Right ventricle myocardium inferior (tissue), 1 donor: Measurements from ENCODE around the gene TUBGCP5. TPM values are rescaled to one million over a fixed set of nuclear protein-coding genes. Genes with fewer than 3 reads are reported as not detected.
"Not testable (repeated sequence)": the region's sequence is repeated elsewhere in the genome, so short reads cannot be mapped to it uniquely, and the experiment has no call there.

Source experiments
- ATAC-seq: fragments of 200-7000 bp; cut with Tn5 transposase; one replicate; pipeline ENCODE4 v1.9.1; 2020; ENCODE audit warnings: mild to moderate bottlenecking, moderate library complexity
- DNase-seq: peaks from one replicate; pipeline ENCODE4 v3.0.0; 2021; ENCODE audit errors: missing footprints
- intact Hi-C: fragments of 100-400 bp; cut with DNase I; formaldehyde crosslinking; loops from one replicate; pipeline ENCODE4 v1.11.0; 2022
- total RNA-seq: library from RNA; stranded (reverse); fragmentation: NEBNext Ultra II Directional; extraction: Animal tissue kit (Norgen Biotek cat#: 25700); gene quantifications from one replicate; pipeline ENCODE4 v1.2.1, GENCODE V29; 2021
- donor health status: DM: no; HTN: yes; CAD: no; lungs with severe emphysema.

Gene TUBGCP5
- total RNA-seq, 1 donor from 2014 or later = 11.3 TPM

DNA sequence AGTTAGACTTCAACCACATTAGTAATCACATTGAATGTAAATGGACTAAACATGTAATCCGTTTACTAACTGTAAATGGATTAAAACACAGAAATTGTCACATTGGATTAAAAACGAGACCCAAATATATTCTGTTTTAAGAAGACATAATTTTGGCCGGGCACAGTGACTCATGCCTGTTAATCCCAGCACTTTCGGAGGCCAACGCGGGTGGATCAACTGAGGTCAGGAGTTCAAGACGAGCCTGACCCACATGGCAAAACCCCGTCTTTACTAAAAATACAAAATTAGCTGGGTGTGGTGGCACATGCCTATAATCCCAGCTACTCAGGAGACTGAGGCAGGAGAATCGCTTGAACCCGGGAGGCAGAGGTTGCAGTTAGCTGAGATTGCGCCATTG lies 57.4 kb downstream of the TUBGCP5 start:
- DNase-seq, ATAC-seq: not testable (repeated sequence)
- intact Hi-C loops = loop anchor here (5.0 kb wide), 1 partner anchor 35 kb away; no protein-coding TSS in a partner anchor

DNA sequence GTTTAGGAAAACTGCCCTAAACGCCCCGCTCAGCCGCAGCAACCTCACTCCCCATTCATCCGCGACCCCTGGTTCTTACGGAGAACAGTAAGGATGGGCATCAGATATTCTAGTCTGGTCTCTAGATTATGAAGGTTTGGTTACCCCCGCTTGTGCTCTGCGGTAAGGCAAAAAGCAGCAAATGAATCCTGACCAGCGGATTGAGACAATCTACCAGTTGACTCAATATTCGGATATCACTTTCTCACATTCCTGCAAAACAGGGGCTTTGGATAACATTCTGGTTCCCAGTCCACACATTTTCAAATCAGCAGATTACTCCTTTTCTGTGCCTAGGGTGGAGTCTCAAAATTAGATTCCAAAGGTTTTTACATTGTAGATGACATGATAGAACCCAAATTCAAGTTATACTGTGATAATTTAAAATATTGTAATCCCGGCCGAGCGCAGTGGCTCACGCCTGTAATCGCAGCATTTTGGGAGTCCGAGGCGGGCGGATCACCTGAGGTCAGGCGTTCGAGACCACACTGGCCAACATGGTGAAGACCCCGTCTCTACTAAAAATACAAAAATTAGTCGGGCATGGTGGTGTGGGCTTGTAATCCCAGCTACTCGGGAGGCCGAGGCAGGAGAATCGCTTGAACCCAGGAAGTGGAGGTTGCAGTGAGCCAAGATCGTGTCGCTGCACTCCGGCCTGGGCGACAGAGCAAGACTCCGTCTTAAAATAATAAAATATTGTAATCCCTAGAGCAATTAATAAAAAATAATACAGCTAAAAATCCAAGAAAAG lies 58.1 kb downstream of the TUBGCP5 start:
- no peak for ATAC-seq
- DNase-seq = no peak
- intact Hi-C loops = loop anchor here (5.0 kb wide), 1 partner anchor 34 kb away; no protein-coding TSS in a partner anchor

GRCh38 chr15:22980189-22981050 lies 58.9 kb downstream of the TUBGCP5 start, which contains the start of gene CYFIP1:
CYFIP1 (minus strand) TSS chr15:22980368; CDS start chr15:22947285, 33,083 bp downstream.
- DNase-seq = peak; percentile 91

DNA sequence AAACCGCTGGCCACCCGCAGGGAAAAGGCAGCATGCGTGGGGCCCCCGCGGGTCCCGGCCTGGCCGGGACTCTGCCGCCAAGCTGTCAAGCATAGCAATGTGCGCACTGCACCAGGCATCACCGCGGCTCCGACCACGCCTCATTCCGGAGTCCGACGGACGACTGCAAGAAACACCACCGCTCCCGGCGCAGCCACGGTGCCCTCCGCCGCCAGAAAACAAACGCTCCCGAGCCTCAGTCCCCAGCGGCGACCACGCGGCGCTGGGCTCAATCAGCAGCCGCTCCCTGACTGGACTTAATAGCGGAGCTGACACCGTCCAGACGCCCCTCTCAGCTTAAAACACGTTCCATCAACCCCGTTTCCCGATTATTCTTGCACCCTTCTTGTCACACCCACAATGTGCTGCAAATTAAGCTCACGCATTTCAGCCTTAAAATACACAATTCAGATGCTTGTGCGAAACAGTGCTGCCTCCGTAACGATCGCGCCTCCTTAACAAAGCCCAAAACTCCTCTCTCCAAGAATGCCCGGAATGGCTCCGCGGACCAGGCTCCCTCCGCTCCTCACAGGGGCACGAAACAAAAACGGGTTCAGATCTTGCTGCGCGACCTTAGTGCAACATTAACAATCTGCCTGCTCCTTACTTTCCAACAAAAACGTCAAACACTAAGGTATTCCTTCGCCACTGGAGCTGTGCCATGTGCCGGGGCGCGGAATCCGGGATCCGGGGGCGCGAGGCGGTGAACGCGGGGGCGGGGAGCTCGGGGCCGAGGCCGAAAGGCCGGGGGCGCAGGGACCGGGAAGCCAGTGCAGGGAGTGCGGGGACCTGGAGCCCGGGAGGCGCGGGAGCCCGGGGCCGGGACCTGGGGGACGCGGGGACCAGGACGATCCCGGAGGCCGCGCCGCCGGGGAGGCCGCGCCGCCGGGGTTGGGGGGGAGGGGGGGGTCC lies 59.9 kb downstream of the TUBGCP5 start:
- intact Hi-C loops = loop anchor here (2.0 to 5.0 kb wide), 2 partner anchors 17 to 32 kb away; no protein-coding TSS in a partner anchor
- ATAC-seq (peak; percentile 36), DNase-seq (peak; percentile 82)

More at GRCh38 chr15:22980189-22981050, 58.9 kb downstream of the TUBGCP5 start, which contains the start of gene CYFIP1:
- peak; percentile 97 for ATAC-seq
- intact Hi-C loops = loop anchor here (5.0 kb wide), 1 partner anchor 33 kb away; no protein-coding TSS in a partner anchor

DNA sequence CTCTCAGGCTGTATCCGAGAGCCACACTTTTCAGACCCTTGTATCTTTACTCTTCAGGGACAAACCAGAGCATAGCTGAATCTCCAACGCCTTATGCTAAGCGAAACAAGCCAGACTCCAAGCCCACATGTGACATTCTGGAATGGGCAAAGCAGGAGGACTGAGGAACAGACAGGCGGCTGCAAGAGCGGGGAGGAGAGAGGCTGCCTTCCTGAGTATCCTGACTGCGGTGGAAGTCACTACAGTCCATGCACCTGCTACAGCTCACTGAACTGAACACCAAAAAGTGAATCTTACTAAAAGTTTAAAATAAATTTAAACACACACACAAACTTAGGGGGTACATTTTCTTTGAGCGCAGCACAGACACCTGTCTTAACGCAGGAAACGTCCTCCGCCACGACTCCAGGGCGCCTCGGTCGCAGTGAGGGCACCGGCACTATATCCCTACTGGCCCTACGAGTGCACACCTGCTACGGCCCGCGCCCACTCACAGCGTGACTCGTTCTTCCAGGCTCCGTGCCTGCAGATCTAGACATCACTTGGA lies 60.6 kb downstream of the TUBGCP5 start:
- intact Hi-C loops = loop anchor here (2.0 kb wide), 1 partner anchor 16 kb away; no protein-coding TSS in a partner anchor
- ATAC-seq (no peak), DNase-seq (no peak)

GRCh38 chr15:22974745-22975144 lies 64.6 kb downstream of the TUBGCP5 start:
- intact Hi-C loops = no loop called here
- DNase-seq (no peak), ATAC-seq (peak; percentile 65)

DNA sequence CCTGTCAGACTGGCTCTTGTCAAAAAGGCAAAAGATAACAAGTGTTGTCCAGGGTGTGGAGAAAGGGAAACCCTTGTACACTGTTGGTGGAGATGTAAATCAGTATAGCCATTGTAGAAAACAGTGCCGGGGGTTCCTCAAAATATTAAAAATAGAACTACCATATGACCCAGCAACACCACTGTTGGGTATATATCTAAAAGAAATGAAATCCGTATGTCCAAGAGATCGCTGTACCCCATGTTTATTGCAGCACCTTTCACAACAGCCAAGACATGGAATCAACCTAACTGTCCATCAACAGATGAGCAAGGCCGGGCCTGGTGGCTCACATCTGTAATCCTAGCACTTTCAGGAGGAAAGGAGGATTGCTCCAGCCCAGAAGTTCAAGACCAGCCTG lies 65.4 kb downstream of the TUBGCP5 start:
- ATAC-seq (no peak), DNase-seq (no peak)
- intact Hi-C loops = no loop called here

- intact Hi-C loops = no loop called here
- no peak for DNase-seq
- ATAC-seq = no peak
These were observed 66.1 kb downstream of the TUBGCP5 start for GRCh38 chr15:22973286-22973685.

GRCh38 chr15:22969489-22969888 lies 69.9 kb downstream of the TUBGCP5 start:
- ATAC-seq (no peak), DNase-seq (no peak)
- intact Hi-C loops = no loop called here

DNA sequence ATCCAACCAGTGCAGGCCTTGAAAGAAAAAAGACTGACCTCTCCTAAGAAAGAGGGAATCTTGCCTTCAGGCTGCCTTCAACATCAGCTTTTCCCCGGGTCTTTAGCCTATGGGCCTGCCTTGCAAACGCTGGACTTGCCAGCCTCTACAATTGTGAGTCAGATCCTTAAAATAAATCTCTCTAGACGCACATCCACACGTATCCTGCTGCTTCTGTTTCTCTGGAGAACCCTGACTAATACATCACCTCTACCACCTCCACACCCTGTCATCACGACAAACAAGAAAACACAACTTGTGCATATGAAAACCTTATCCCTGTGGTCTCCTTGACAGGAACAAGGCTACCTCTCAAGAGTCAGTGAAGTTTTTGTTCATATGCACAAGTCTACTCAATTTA lies 71.0 kb downstream of the TUBGCP5 start:
- DNase-seq (no peak), ATAC-seq (no peak)
- intact Hi-C loops = no loop called here

- intact Hi-C loops = no loop called here
- DNase-seq (no peak), ATAC-seq (no peak)
These were observed 72.1 kb downstream of the TUBGCP5 start for GRCh38 chr15:22967084-22967770.

- ATAC-seq (no peak), DNase-seq (no peak)
- intact Hi-C loops = no loop called here
These were observed 72.9 kb downstream of the TUBGCP5 start for GRCh38 chr15:22966321-22967083.

GRCh38 chr15:22963641-22964040 lies 75.7 kb downstream of the TUBGCP5 start:
- DNase-seq (no peak), ATAC-seq (no peak)
- intact Hi-C loops = loop anchor here (2.0 kb wide), 1 partner anchor 15 kb away; no protein-coding TSS in a partner anchor

DNA sequence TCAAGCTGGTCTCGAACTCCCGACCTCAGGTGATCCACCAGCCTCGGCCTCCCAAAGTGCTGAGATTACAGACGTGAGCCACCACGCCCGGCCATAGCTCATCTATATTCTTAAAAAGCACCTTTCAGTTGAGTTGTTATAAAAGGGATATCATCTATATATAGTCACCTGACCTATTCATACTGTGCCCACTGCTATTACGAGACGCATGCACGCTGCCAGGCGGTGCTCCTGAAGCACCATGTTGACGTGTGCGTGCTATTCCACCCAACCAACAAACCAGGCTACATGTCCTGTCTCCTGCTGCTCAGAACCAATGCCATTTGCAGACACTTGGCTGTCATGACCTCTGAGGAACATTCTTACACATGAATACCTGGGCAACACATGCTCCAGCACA lies 76.8 kb downstream of the TUBGCP5 start:
- ATAC-seq (no peak), DNase-seq (no peak)
- intact Hi-C loops = loop anchor here (2.0 kb wide), 1 partner anchor 16 kb away; no protein-coding TSS in a partner anchor

DNA sequence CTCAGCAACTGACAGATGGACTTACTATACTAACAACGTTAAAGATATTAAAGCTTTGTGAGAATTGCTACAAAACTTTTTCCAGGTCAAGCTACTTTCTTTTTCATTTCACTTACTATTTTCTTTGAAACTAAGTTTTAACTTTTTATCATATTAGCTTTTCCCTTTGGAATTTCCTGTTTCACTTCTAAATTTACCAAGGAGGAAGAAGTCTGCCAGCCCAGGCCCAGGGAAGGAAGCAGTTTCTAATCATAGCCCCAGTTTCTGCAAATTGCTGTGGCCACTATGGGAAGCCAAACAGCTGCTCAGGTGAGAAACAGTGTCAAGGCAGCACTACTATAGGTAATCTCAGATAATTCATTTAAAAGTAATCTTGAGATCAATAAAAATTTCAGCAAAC lies 77.6 kb downstream of the TUBGCP5 start:
- DNase-seq = no peak
- intact Hi-C loops = loop anchor here (2.0 kb wide), 1 partner anchor 17 kb away; no protein-coding TSS in a partner anchor
- no peak for ATAC-seq

DNA sequence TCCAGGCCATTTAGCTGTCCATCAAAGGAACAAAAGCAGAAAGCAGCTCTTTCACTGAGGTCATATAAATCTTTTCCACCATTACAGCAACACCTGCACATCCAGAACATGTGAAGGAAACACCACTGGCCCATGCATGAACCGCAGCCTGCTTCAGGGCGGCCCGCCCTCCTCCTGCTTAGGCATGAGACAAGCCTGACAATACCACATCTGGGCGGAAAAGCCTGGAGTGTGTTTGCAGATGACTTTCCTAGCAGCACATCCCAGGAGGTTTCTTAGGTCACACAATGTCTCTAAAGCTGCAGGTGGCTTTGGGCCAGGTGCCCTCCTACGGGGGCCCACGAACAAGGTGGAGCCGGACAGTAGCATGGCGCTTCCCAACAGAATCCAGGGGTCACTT lies 78.8 kb downstream of the TUBGCP5 start:
- DNase-seq = no peak
- ATAC-seq = no peak
- intact Hi-C loops = no loop called here

GRCh38 chr15:22960126-22960525 lies 79.2 kb downstream of the TUBGCP5 start:
- intact Hi-C loops = no loop called here
- no peak for DNase-seq
- ATAC-seq = no peak
